ENCODE measurements around the gene ZSWIM3. TPM values are rescaled to one million over a fixed set of nuclear protein-coding genes. Genes with fewer than 3 reads are reported as not detected.

Gene ZSWIM3
- 1 to 10 TPM; 4.2 to 5.6 TPM for total RNA-seq
- long read RNA-seq, partial matches to known transcripts, result 0 of 6 reads
- long read RNA-seq, other reads (novel, unspliced or antisense), result 2 of 6 reads

DNA sequence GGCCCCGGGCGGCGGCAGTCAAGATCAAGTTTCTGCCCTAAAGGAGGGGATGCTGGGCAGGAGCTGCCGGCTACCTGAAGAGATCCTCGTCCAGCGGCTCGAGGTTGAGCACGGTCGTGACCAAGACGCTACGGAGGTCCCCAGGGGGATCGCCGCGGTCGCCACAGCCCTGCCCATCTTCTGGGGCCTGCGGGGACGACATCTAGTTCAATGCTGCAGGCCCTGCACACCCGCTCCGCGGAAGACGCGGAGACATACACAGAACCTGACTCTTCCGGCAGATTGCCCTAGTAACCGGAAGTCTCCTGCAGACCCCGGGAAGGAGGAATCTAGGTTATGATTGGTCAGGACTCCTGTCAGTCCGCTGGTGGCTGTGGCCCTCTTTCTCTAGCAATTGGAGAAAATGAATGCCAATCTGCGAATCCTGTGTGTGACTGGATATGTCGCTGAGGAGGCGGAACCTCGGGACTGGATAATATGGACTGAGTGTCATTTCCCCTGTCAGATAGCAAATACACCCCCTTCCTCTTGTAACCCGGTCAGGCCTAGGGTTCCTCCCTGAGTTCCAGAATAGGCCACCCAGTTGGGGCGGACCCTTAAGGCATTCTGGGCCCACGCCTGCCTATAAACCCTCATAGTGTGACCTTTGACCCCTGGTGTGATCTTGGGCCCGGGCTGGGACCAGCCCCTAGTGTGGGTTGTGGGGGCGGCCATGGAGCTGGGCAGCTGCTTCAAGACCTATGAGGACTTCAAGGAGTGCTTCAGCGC lies at the start of gene ZSWIM3, which contains the start of gene ACOT8:
ZSWIM3 (plus strand) TSS at position 501 of the 768 bp plus-strand sequence; CDS start at position 713, 212 bp downstream.
ACOT8 (minus strand) TSS at position 279 of the 768 bp plus-strand sequence; CDS start at position 202, 77 bp downstream.
- ATAC-seq, result peak; percentile 91
- intact Hi-C loops (cut with DNase I, micrococcal nuclease), result no loop called here
- peak; percentile 93 to 99 for DNase-seq

DNA sequence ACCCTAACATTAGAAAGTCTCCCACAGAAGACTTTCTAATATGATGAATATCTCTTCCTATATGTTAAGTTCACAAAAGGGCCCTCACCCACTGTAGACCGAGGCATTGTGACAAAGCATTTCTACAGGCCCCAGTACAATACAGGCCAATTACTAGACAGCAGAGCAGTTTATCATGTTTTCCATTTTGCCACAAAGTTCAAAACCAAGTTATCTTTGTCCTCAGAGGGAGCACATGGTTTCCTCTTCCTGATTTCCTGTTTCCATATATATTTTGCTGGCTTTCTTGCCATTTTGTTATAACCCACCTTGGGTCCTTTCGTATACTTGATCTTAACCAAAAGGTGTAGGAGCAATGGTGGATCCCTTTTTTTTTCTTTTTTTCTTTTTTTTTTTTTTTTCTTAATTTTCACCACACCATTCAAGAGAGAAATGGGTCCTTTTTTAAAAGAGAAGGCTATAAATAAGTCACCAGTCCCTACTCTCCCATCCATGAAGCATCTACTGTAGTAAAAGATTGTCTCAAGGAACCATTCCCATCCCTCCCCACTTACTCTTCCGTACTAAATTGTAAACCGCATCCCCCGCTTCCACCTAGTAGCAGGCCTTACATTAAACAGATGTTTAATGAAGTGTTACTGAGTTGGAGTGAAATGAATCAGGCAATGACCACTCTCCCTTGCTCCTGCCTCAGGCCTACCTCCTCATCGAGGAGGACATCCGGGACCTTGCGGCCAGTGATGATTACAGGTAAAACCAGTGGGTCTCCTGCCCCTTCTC lies 47.0 kb upstream of the ZSWIM3 start:
- no peak for DNase-seq
- intact Hi-C loops (cut with DNase I, micrococcal nuclease), result no loop called here
- ATAC-seq, result no peak

DNA sequence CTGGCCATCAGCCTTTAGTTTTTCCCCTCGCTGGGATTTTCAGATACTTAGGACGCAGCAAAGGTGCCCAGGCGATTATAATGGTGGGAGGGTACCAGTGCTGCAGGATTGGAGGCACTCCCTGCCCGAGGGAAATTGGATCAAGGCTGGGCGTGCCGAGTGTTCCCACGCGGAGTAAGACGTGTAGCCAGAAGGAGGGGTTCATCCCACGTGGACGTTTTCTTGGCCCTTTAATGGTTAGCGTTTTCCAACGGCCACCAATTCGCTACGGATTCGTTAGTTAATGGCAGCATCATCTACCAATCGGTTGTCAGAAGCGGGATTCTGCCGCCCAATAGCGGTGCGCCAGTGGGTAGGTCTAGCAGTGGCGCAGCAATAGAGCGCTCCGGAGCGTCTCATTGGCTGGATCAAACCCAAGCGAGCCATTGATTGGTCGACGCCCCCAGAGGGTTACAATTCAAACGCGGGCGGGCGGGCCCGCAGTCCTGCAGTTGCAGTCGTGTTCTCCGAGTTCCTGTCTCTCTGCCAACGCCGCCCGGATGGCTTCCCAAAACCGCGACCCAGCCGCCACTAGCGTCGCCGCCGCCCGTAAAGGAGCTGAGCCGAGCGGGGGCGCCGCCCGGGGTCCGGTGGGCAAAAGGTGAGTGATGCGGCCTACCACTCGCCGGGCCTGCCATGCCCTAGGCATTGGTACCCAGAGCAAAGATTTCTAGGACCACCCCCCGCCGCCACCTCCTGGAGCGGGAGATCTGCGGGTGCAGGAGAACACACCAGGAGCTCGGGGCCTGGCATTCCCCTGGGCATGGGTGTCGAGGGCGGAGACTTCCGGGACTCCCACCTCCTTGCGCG lies 45.0 kb upstream of the ZSWIM3 start, which contains the start of gene UBE2C:
UBE2C (plus strand) TSS at position 488 of the 849 bp plus-strand sequence; CDS start at position 540, 52 bp downstream.
- ATAC-seq (peak; percentile 94), DNase-seq (peak; percentile 95 to 98)
- intact Hi-C loops (cut with DNase I, micrococcal nuclease), result no loop called here

DNA sequence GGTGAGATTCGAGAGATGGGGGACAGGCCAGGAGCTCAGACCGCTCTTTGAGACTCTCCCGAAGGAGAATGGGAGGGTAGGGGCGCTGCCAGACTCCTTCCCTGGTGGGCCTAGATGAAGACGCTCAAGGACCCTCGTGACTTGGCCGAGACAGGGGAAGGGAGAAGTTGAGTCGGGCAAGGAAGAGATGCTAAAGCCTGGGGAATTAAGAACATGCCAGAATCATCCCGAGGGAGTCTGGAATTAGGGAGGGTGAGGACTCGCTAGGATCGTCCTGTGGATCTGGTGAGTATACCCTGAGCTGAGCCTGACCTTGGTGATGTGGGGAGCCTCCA lies 44.4 kb upstream of the ZSWIM3 start:
- ATAC-seq (no peak), DNase-seq (no peak)
- intact Hi-C loops (cut with DNase I, micrococcal nuclease), result no loop called here

DNA sequence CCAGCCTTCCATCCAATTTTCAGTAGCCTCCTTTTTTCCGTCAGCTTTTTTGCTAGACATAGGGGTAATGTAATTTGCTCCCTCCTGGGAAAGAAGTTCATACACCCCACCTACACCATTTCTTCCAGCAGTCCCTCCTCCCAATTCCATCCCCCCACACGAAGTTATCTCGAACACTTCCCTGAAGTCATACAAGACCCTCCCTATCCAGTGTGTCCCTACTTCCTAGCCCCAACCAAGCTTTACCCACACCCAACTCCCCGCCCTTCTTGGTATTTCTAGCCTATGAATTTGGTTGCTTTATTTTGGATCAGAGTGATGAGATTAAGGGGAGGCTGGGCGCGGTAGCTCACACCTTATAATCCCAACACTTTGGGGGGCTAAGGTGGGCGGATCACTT lies 43.9 kb upstream of the ZSWIM3 start:
- intact Hi-C loops (cut with DNase I, micrococcal nuclease), result no loop called here

DNA sequence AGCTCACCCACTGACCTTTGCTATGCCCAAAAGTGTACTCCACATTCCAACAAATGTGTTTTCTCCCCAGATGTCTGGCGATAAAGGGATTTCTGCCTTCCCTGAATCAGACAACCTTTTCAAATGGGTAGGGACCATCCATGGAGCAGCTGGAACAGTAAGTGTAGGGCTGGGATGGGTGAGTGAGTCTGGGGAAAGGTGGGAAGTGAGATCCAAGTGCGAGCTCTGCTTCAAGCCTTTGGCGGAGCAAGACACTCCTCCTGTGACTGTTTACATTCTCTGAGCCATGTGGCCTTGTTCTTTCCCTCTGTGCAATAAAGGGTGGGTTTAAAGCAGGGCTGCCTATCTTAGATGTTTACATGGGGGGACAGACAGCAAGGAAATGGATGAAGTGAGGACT lies 43.1 kb upstream of the ZSWIM3 start:
- DNase-seq (no peak), ATAC-seq (no peak)
- intact Hi-C loops (cut with DNase I, micrococcal nuclease), result no loop called here

More for the DNA sequence above, 43.9 kb upstream of the ZSWIM3 start:
- DNase-seq (no peak), ATAC-seq (no peak)

DNA sequence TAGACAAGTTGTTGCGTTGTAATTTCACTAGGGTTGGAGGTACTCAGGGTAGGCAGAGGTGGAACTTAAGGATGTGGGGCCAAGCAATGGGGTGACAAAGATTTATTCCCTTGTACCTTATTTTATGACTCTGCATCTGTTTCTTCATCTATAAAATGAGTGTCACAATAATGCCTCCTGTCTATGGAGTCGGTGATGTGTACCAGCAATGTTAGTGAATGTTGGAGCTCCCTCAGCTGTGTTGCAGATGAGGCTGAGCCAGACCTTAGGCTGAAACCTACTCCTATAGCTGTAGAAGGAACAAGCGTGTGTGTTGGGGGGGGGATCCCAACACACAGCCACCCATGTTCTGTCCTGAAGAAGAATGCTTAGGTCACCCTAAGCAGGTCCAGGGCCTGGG lies 40.5 kb upstream of the ZSWIM3 start:
- intact Hi-C loops (cut with DNase I, micrococcal nuclease), result no loop called here

DNA sequence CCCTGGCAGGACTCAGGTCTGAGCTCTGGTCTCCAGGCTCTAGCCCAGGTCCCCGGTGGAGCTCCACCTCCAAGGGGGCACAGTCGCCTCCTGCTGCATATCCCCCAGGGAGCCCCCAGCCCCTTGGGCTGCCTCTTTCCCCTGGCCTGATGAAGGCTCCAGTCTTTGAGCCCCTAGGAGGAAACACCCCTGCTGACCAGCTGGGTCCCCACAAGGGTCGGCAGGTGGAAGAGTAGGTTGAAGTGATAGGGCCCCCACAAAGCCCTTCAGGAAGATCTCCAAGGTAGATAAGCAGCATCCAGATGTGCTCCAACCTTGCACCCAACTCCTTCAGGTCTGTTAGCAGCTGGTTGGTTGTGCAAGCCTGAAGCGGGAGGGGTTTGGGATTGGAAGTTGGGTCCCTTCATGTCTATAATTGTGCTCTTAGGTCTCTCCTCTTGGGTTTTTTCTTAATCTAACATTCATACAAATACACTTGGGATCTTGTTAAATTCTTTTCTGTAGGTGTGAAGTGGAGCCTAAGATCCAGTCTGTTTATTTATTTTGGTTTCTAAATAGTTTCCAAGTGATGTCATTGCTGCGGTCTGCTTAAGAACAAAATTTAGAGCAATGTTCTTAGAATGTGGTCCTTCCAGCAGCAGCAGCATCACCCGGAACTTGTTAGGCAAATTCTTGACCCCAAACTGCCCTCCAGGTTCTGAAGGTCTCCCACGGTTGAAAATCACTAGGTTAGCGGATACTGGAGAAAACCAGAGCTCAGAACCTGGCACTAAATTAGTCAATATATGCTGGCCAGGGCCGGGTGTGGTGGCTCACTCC lies 39.8 kb upstream of the ZSWIM3 start:
- ATAC-seq, result no peak
- intact Hi-C loops (cut with DNase I, micrococcal nuclease), result no loop called here
- no peak for DNase-seq

More for the DNA sequence above, 40.5 kb upstream of the ZSWIM3 start:
- ATAC-seq (no peak), DNase-seq (no peak)

DNA sequence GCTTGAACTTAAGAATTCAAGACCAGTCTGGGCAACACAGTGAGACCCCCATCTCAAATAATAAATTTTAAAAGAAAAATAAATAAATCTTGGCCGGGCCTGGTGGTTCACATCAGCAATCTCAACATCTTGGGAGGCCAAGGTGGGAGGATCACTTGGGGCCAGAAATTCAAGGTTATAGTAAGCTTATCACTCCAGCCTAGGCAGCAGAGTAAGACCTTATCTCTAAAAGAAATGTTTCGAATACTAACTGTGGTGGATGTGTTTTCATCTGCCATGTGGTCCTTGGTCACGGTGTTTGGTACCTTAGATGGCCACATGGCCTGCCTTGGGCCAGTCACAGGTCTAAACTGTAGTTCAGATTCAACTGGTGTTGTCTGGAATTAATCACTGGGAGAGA lies 39.2 kb upstream of the ZSWIM3 start:
- DNase-seq, result no peak
- no peak for ATAC-seq
- intact Hi-C loops (cut with DNase I, micrococcal nuclease), result no loop called here

DNA sequence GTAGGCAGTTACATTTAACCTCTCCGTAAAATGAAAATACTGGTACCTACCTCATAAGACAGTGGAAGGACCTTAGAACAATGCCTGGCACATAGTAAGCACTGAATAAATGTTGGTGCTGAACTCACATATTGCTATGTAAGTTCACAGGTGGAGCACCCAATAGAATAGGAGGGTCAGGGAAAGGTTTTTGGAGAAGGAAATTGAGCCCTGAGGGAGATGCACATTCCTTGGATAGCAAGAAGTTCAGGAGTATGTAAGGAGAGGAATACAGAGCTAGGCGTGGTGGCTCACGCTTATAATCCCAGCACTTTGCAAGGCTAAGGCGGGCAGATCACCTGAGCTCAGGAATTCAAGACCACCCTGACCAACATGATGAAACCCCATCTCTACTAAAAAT lies 37.9 kb upstream of the ZSWIM3 start:
- intact Hi-C loops (cut with DNase I, micrococcal nuclease), result no loop called here
- no peak for ATAC-seq
- DNase-seq, result no peak

DNA sequence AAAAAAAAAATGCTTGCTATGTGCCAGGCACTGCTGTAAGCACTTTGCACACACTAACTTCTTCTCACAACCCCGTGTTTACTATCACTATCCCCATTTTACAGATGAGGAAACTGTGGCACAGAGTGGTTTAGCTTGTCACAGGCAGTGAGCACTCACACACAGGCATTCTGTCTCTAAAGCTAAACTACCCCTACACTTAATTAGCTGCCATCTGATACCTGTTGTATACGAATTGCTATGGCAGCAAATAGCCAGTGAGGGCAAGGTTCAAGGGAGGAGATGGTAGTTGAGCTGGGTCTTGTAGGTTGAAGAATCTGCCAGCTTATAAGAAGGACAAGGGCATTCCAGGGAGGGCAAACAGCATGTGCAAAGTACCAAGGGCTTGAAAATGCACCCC lies 35.5 kb upstream of the ZSWIM3 start:
- DNase-seq, result peak; percentile 42 to 57
- intact Hi-C loops (cut with DNase I, micrococcal nuclease), result no loop called here
- ATAC-seq, result peak; percentile 82

DNA sequence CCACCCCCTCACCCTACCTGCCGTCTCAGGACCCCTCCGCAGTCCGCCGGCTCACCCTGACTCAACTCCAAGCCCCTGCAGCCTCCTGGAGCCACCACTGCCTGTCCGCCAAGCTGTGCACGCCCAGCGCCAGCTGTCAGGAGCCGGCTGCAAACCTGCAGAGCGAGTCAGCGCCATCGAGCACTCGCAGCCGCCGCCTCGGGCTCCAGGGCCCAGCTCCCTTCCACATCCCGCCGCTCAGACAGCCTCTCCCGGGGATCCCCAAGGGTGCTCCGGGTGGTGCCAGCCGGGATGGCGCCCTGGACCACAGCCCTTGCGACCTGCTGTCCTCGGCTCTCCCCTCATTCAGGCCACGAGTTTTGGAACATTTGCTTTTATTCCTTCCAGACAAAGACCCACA lies 34.6 kb upstream of the ZSWIM3 start:
- DNase-seq, result peak; percentile 53 to 75
- ATAC-seq, result peak; percentile 70
- intact Hi-C loops (cut with DNase I, micrococcal nuclease), result no loop called here

DNA sequence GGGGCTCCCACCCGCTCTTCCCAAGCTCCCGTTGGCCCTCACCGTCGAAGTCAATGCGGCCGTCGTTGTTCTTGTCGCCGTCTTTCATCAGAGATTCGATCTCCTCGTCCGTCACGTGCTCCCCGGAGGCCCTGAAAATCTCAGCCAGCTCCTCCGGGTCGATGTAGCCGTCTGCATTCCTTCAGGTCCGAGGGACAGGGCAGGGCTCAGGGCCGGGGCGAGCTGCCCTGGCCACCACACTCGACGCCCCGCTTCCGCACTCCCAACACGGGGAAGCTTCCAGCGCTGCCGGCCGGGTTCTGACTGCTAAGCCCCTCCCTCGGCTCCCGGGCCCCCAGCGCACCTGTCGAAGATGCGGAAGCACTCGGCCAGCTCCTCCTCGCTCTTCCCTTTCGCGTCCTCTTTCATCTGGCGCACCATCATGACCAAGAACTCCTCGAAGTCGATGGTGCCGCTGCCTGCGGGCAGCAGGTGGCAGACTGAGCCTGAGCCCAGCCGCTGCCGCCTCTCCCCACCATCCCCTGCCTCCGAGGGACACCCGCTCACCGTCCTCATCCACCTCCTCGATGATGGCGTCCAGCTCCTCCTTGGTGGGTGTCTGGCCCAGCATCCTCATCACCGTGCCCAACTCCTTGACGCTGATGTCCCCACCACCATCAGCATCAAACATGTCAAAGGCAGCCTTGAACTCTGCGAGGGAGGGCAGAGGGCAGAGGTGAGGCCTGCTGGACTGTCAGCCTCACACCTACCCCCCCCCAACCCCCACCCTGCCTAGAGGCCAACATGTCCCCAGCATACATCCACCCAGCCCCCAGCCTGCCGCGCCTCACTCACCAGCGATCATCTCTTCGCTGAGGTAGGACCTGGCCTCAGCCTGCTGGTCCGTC lies 33.2 kb upstream of the ZSWIM3 start:
- intact Hi-C loops (cut with DNase I, micrococcal nuclease), result no loop called here

DNA sequence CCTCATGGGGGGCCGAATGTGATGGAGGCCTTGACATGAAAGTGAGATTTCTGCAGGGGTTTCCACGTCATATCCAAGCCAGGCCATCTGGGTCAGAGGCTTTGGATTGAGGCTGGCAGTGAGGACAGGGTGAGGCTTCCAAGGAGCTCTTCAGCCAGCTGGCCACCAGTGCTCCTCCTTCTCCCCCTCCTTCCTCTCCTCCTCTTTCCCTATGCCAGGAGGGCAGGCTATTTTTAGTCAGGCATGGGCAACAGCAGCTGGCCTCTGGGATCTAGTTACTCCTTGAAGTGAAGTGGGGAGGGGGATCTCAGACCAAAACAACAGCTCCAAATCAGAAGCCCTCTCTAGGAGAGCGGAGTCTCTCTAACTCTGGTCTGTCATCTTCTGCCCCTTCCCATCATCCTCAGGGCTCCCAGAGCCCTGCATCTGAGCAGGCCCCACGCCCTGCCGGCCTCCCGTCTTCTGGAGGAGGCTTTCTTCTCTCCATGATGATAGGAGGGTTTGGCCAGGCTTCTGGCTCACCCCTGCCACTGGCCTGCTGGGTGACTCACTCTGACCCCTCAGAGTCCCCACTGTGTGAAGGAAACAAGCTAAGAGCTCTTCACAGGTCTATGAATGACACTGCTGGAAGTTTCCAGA lies 30.9 kb upstream of the ZSWIM3 start:
- DNase-seq, result no peak
- ATAC-seq, result no peak
- intact Hi-C loops (cut with DNase I, micrococcal nuclease), result no loop called here

More for the DNA sequence above, 33.2 kb upstream of the ZSWIM3 start:
- DNase-seq (peak; percentile 64 to 74), ATAC-seq (peak; percentile 63)

DNA sequence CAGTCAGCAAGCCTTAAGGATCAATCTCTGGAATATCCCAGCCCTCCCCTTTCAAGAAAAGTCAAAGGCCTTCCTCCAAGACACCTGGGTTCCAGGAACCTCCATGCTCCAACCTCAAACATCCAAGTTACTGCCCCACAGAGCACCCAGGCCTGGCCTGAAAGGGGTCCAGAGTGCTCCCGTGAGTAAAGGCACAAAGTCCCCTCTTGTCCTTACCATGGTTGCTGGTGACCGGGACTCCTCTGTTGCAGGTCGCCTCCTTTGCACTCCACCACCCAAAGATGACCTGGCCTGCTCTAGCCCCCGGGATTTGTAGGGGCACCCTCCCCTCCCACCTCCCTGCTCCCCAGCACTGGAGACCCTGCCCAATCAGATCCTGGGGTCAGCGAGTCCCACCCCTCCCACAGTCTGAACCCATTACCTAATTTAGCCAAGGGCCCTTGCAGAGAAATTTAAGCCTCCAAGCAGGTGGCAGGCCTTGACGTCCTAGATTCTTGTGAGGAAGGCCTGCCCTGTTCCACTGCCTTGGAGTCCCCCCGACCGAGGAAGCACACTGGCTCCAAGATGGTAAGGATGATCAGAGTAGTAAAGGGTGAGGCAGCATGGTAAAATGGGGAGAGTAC lies 30.3 kb upstream of the ZSWIM3 start, which contains the start of gene TNNC2:
TNNC2 (minus strand) TSS at position 283 of the 623 bp plus-strand sequence; CDS start at position 219, 64 bp downstream.
- ATAC-seq (no peak), DNase-seq (no peak)
- intact Hi-C loops (cut with DNase I, micrococcal nuclease), result no loop called here

DNA sequence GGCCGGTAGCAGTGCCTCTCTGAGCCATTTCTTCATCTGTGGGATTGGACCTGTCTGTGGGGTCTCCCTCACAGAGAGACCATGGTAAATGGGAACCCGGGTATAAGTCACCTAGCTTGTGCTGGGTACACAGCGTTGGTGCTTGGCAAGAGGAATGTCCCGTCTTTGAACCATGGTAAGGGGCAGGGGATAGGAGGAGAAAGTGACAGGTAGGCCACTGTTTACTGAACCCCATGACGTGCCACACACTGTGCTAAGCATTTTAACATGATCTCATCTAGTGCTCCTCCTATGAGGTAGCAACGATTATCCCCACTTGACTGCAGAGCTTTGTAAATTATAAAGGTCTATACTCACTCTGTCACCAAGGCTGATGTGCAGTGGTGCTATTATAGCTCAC lies 29.7 kb upstream of the ZSWIM3 start:
- no peak for ATAC-seq
- intact Hi-C loops (cut with DNase I, micrococcal nuclease), result no loop called here
- DNase-seq, result no peak
